Panc1 (cell line): ENCODE measurements around the gene CENPU. TPM values are rescaled to one million over a fixed set of nuclear protein-coding genes. Genes with fewer than 3 reads are reported as not detected.

Experiments used
- ATAC-seq: fragments of 200-7000 bp; cut with Tn5 transposase; 2 replicates; pipeline ENCODE4 v1.9.1; 2020; ENCODE audit warnings: mild to moderate bottlenecking, moderate library complexity
- BruUV-seq: library from RNA; stranded (reverse); fragments of 400-500 nt; replicated peaks from 2 replicates; lab custom pipeline; 2021; lab: Mats Ljungman, UMichigan
- CTCF ChIA-PET: fragments of 300-600 bp; sonication (Branson Sonifier 250); formaldehyde crosslinking; loops from one replicate; lab custom pipeline; 2022; ENCODE audit warnings: antibody characterized with exemption; lab: Charles Lee
- POLR2A ChIA-PET: fragments of 300-600 bp; sonication (Branson Sonifier 250); formaldehyde crosslinking; loops from one replicate; lab custom pipeline; 2022; ENCODE audit warnings: antibody characterized with exemption; lab: Charles Lee
- DNase-seq: peaks from one replicate; pipeline ENCODE4 v3.0.0-alpha.2; 2010; ENCODE audit warnings: low read depth, low spot score
- H3K27ac ChIP-seq: 2 replicates; pipeline ENCODE4 v1.5.1; 2011; ENCODE audit warnings: mild to moderate bottlenecking, low read length, inconsistent platforms
- H3K27me3 ChIP-seq: fragments of 200-500 bp; sonication (Bioruptor generic); 2 replicates; pipeline ENCODE4 v1.6.0; 2014; ENCODE audit warnings: low read length, inconsistent platforms; ENCODE audit not compliant: control insufficient read depth, insufficient read depth
- H3K36me3 ChIP-seq: fragments of 200-500 bp; sonication (Bioruptor generic); 2 replicates; pipeline ENCODE4 v1.5.1; 2014; ENCODE audit warnings: inconsistent platforms, mild to moderate bottlenecking, low read length, moderate library complexity; ENCODE audit not compliant: control insufficient read depth, insufficient read depth
- H3K4me1 ChIP-seq: 2 replicates; pipeline ENCODE4 v1.5.1; 2011; ENCODE audit warnings: inconsistent platforms, mild to moderate bottlenecking, low read length, moderate library complexity; ENCODE audit not compliant: control insufficient read depth, insufficient read depth
- H3K4me3 ChIP-seq, 2 experiments: 2 replicates each; pipeline ENCODE4 v1.5.1; 2011 to 2012; ENCODE audit warnings: low read depth in 2 of 2, low read length in 2 of 2, mild to moderate bottlenecking in 2 of 2, inconsistent platforms in 1 of 2, moderate library complexity in 1 of 2
- H3K9me3 ChIP-seq: fragments of 200-500 bp; sonication (Bioruptor generic); 2 replicates; pipeline ENCODE4 v1.5.1; 2014; ENCODE audit warnings: low read depth, mild to moderate bottlenecking, inconsistent platforms, low read length, moderate library complexity; ENCODE audit not compliant: control insufficient read depth, insufficient read depth
- CTCF ChIP-seq: fragments of 450-650 bp; IDR thresholded peaks from 2 replicates; pipeline ENCODE4 v1.5.1; 2017; ENCODE audit warnings: mild to moderate bottlenecking
- POLR2AphosphoS5 ChIP-seq: IDR thresholded peaks from 2 replicates; pipeline ENCODE4 v1.6.1; 2012; ENCODE audit warnings: mild to moderate bottlenecking, low read depth, low read length, moderate library complexity
- REST ChIP-seq, 2 experiments: IDR thresholded peaks; 2 replicates each; pipeline ENCODE4 v1.6.1; 2011 to 2012; ENCODE audit warnings: low read depth in 2 of 2, control low read depth in 1 of 2, low read length in 1 of 2, mild to moderate bottlenecking in 1 of 2, moderate library complexity in 1 of 2; ENCODE audit not compliant: insufficient read depth in 1 of 2
- SIN3A ChIP-seq: IDR thresholded peaks from 2 replicates; pipeline ENCODE4 v1.6.1; 2012; ENCODE audit warnings: low read depth, mild to moderate bottlenecking, low read length, moderate library complexity, borderline replicate concordance; ENCODE audit not compliant: insufficient read depth
- TCF7L2 ChIP-seq: IDR thresholded peaks from 2 replicates; pipeline ENCODE4 v1.6.1; 2011; ENCODE audit warnings: mild to moderate bottlenecking, low read depth, low read length, inconsistent platforms
- in situ Hi-C: cut with HindIII; loops from 2 replicates; pipeline ENCODE4 v1.10.0; 2016; ENCODE audit warnings: low sequenced_read_pairs, low pct_unique_long_range_greater_than_20kb
- intact Hi-C: fragments of 100-400 bp; cut with micrococcal nuclease; formaldehyde crosslinking; loops from one replicate; pipeline ENCODE4 v1.10.0; 2022; ENCODE audit not compliant: unreplicated experiment
- total RNA-seq: library from RNA; stranded (reverse); gene quantifications from one replicate; pipeline ENCODE4 v1.2.1, GENCODE V29; 2021; ENCODE audit not compliant: unreplicated experiment

CENPU gene
- total RNA-seq, 1 experiment from 2014 or later: 16.6 TPM

GRCh38 chr4:184727430-184727829 is 6.5 kb downstream of the CENPU start:
- ATAC-seq (no peak), DNase-seq (no peak)
- Histone ChIP-seq H3K9me3 (no peaks in the 10 kb centered on the region), H3K36me3 (peaks cover 11% of the 10 kb centered on the region; the same call in 1 of the 2 replicates), H3K4me1 (peaks cover 2% of the 10 kb centered on the region), H3K4me3 (no peak overlapping the region), H3K27me3 (no peaks in the 10 kb centered on the region), H3K27ac (no peak overlapping the region)
- TF ChIP-seq CTCF (no peak), TCF7L2 (no peak), SIN3A (no peak)
- BruUV-seq: no TSS peak
- CTCF ChIA-PET: no interaction called here
- POLR2A ChIA-PET: no interaction called here
- intact Hi-C loops (no loop called here), in situ Hi-C loops (no loop called here)

GRCh38 chr4:184722798-184723197 is 11.1 kb downstream of the CENPU start:
- Histone ChIP-seq H3K4me1 (no peaks in the 10 kb centered on the region), H3K36me3 (peaks cover 9% of the 10 kb centered on the region; the same call in 1 of the 2 replicates), H3K4me3 (no peak overlapping the region), H3K9me3 (no peaks in the 10 kb centered on the region), H3K27ac (no peak overlapping the region), H3K27me3 (no peaks in the 10 kb centered on the region)
- peak; percentile 25; the same call in 1 of the 2 replicates for TF ChIP-seq CTCF
- no peak for TF ChIP-seq SIN3A
- intact Hi-C loops (no loop called here), in situ Hi-C loops (no loop called here)
- CTCF ChIA-PET: interaction anchor here (0.7 kb wide), 1 partner anchor 98 kb away, joined by 3 read pairs; no protein-coding TSS in a partner anchor
- POLR2A ChIA-PET: interaction anchor here (0.6 to 0.7 kb wide), 2 partner anchors 27 to 91 kb away, joined by 3 to 5 read pairs; no protein-coding TSS in a partner anchor
- DNase-seq (no peak), ATAC-seq (no peak)
- no TSS peak for BruUV-seq

GRCh38 chr4:184721254-184721653 is 12.6 kb downstream of the CENPU start:
- intact Hi-C loops (no loop called here), in situ Hi-C loops (no loop called here)
- ATAC-seq: no peak
- DNase-seq: no peak
- no peaks in the 10 kb centered on the region for H3K27me3 ChIP-seq
- no peaks in the 10 kb centered on the region for H3K4me1 ChIP-seq
- H3K27ac ChIP-seq: no peak overlapping the region
- POLR2A ChIA-PET: no interaction called here
- TF ChIP-seq TCF7L2 (no peak), SIN3A (no peak), CTCF (no peak), REST (IDR thresholded peaks at IDR 0.05; ENCODE audit: insufficient read depth in 1 of 2, low read depth in 2 of 2, low read length in 1 of 2) (no peak), POLR2AphosphoS5 (no peak)
- H3K9me3 ChIP-seq: no peaks in the 10 kb centered on the region
- peaks cover 13% of the 10 kb centered on the region for H3K36me3 ChIP-seq
- no TSS peak for BruUV-seq
- CTCF ChIA-PET: no interaction called here
- H3K4me3 ChIP-seq: no peak overlapping the region
